Ishikawa (cell line): Measurements from ENCODE around the gene PPP1R17.

ENCODE experiments used
- NFIC ChIP-seq: IDR thresholded peaks from 2 replicates; pipeline ENCODE4 v1.6.1; 2012
- TEAD4 ChIP-seq: IDR thresholded peaks from 2 replicates; pipeline ENCODE4 v1.6.1; 2012

- TF ChIP-seq NFIC: no peak
- no peak for TF ChIP-seq TEAD4
Measured at GRCh38 chr7:31724696-31725095, 37.7 kb downstream of the PPP1R17 start.
